K562 (cell line): Measurements from ENCODE around the gene LIX1. TPM values are rescaled to one million over a fixed set of nuclear protein-coding genes. Genes with fewer than 3 reads are reported as not detected.

Source experiments
- CBFB ChIP-seq: sonication (generic); formaldehyde crosslinking; IDR thresholded peaks from 2 replicates; pipeline ENCODE4 v1.4.0; 2020; ENCODE audit warnings: mild to moderate bottlenecking, missing genetic modification reagents
- E2F5 ChIP-seq: sonication (generic); formaldehyde crosslinking; IDR thresholded peaks from 2 replicates; pipeline ENCODE4 v1.8.0; 2022; ENCODE audit warnings: mild to moderate bottlenecking, missing genetic modification reagents
- ELF4 ChIP-seq: fragments of 450-650 bp; formaldehyde crosslinking; IDR thresholded peaks from 2 replicates; pipeline ENCODE4 v1.4.0; 2022; ENCODE audit warnings: missing genetic modification characterization
- GATAD2A ChIP-seq: fragments of 450-650 bp; IDR thresholded peaks from 2 replicates; pipeline ENCODE4 v1.6.1; 2017
- GTF2F1 ChIP-seq: IDR thresholded peaks from 2 replicates; pipeline ENCODE4 v1.6.1; 2011; ENCODE audit warnings: low read depth, low read length, improper control_type of control experiment
- HCFC1 ChIP-seq: IDR thresholded peaks from 2 replicates; pipeline ENCODE4 v1.6.1; 2012; ENCODE audit warnings: low read depth, low read length, improper control_type of control experiment
- JUND ChIP-seq, 2 experiments: IDR thresholded peaks; 2 replicates in 1 of 2; 3 replicates in 1 of 2; pipeline ENCODE4 v1.6.1; 2011; ENCODE audit warnings: borderline replicate concordance in 2 of 2, low read depth in 2 of 2, low read length in 2 of 2, improper control_type of control experiment in 1 of 2, missing biosample characterization in 1 of 2, missing genetic modification characterization in 1 of 2, missing genetic modification reagents in 1 of 2
- PRDM10 ChIP-seq: fragments of 450-650 bp; IDR thresholded peaks from 2 replicates; pipeline ENCODE4 v1.6.1; 2018; ENCODE audit not compliant: partially characterized antibody
- PTTG1 ChIP-seq: fragments of 450-650 bp; IDR thresholded peaks from 2 replicates; pipeline ENCODE4 v1.6.1; 2016; ENCODE audit warnings: low read depth, mild to moderate bottlenecking, missing genetic modification characterization, missing compliant biosample characterization
- SIX5 ChIP-seq, 2 experiments: IDR thresholded peaks; 2 replicates each; pipeline ENCODE4 v1.6.1; 2011; ENCODE audit warnings: low read length in 2 of 2, borderline replicate concordance in 1 of 2, low read depth in 1 of 2, mild to moderate bottlenecking in 1 of 2, moderate library complexity in 1 of 2; ENCODE audit not compliant: insufficient read depth in 1 of 2
- SMAD2 ChIP-seq: fragments of 150-350 bp; IDR thresholded peaks from 2 replicates; pipeline ENCODE4 v1.6.1; 2014; ENCODE audit warnings: low read depth, mild to moderate bottlenecking, low read length
- SNRNP70 ChIP-seq: fragments of 200-400 bp; formaldehyde crosslinking; optimal IDR thresholded peaks from 2 replicates; pipeline ENCODE3; 2017; ENCODE audit warnings: low read depth, low read length
- STAG1 ChIP-seq: sonication (generic); formaldehyde crosslinking; IDR thresholded peaks from 2 replicates; pipeline ENCODE4 v1.5.0; 2020; ENCODE audit warnings: missing genetic modification reagents, borderline replicate concordance
- TAF15 ChIP-seq: fragments of 200-400 bp; formaldehyde crosslinking; IDR thresholded peaks from 2 replicates; pipeline ENCODE4 v1.6.1; 2017; ENCODE audit warnings: mild to moderate bottlenecking, low read depth, low read length, moderate library complexity
- THAP12 ChIP-seq: fragments of 250-450 bp; sonication (Bioruptor Pico); IDR thresholded peaks from 2 replicates; pipeline ENCODE4 v1.9.0; 2021; ENCODE audit warnings: mild to moderate bottlenecking, inconsistent platforms
- ZNF311 ChIP-seq: fragments of 250-450 bp; sonication (Bioruptor Pico); IDR thresholded peaks from 2 replicates; pipeline ENCODE4 v1.4.0; 2020; ENCODE audit warnings: mild to moderate bottlenecking, moderate library complexity
- ZNF324 ChIP-seq: fragments of 250-450 bp; sonication (Bioruptor Pico); IDR thresholded peaks from 2 replicates; pipeline ENCODE4 v1.4.0; 2020; ENCODE audit warnings: mild to moderate bottlenecking
- ZNF551 ChIP-seq: fragments of 250-450 bp; sonication (Bioruptor Pico); IDR thresholded peaks from 2 replicates; pipeline ENCODE4 v1.5.0; 2021; ENCODE audit warnings: mild to moderate bottlenecking, moderate library complexity
- ZNF583 ChIP-seq: fragments of 250-450 bp; sonication (Bioruptor Pico); IDR thresholded peaks from 2 replicates; pipeline ENCODE4 v1.4.0; 2020
- ZSCAN32 ChIP-seq: fragments of 450-650 bp; formaldehyde crosslinking; IDR thresholded peaks from 2 replicates; pipeline ENCODE4 v1.4.0; 2020; ENCODE audit warnings: mild to moderate bottlenecking, moderate library complexity
- polyA plus RNA-seq, 8 experiments: library from polyadenylated mRNA; depleted of rRNA in 4 of 8; stranded (reverse) in 5 of 8; unstranded in 3 of 8; fragments of >200 nt; fragmentation: Nextera tagmentation in 2 of 8; fragmentation: Illumina TruSeq in 1 of 8; extraction: Ambion mirVana in 2 of 8; extraction: Trizol in 1 of 8; gene quantifications; 2 replicates each; pipeline versions ENCODE4 v1.2.1 to v1.2.3, GENCODE V29; 2011 to 2014; ENCODE audit warnings: inconsistent platforms in 1 of 8, missing spikeins in 1 of 8
- total RNA-seq, 7 experiments: library from RNA; depleted of rRNA in 6 of 7; stranded (reverse); fragments of >200 nt in 6 of 7; fragmentation: Illumina TruSeq in 2 of 7; extraction: Trizol in 2 of 7; gene quantifications; 2 replicates each; pipeline versions ENCODE4 v1.2.1 to v1.2.3, GENCODE V29; 2011 to 2021; ENCODE audit warnings: low replicate concordance in 1 of 7

The LIX1 gene
- total and polyA plus RNA-seq, 9 of the 15 experiments (the other 6 are each of a cell fraction or from before 2014, with no cell fraction given), result 0.01 to 0.18 TPM; not detected in 7

GRCh38 chr5:97183100-97183929 is 40.9 kb upstream of the LIX1 start, which contains the start of gene RIOK2 (continued):
- TF ChIP-seq HCFC1 (peak; percentile 62), STAG1 (CRISPR knock-in tag) (no peak), ZNF583 (no peak), ZNF551 (CRISPR knock-in tag) (no peak), THAP12 (CRISPR knock-in tag) (no peak), ZNF311 (CRISPR knock-in tag) (no peak), E2F5 (0 out of 2 replicates have a peak, but pooled peaks have one; percentile 22), SMAD2 (no peak), CBFB (no peak), ELF4 (CRISPR knock-in tag) (no peak), TAF15 (no peak), GATAD2A (no peak), PRDM10 (peak; percentile 52), ZSCAN32 (CRISPR knock-in tag) (no peak), SNRNP70 (no peak), JUND (IDR thresholded peaks at IDR 0.05; ENCODE audit: borderline replicate concordance, low read depth, low read length) (peak; percentile 28; the same call in 1 of the 2 replicates), JUND (tag; IDR thresholded peaks at IDR 0.05; ENCODE audit: borderline replicate concordance, low read depth, low read length) (no peak; the same call in 1 of the 3 replicates), GTF2F1 (no peak), SIX5 (IDR thresholded peaks at IDR 0.05; ENCODE audit: borderline replicate concordance in 1 of 2, insufficient read depth in 1 of 2, low read depth in 1 of 2, low read length in 2 of 2) (no peak), PTTG1 (tag) (no peak), ZNF324 (CRISPR knock-in tag) (no peak)
